ENCODE results near the gene ZCWPW1. TPM values are rescaled to one million over a fixed set of nuclear protein-coding genes. Genes with fewer than 3 reads are reported as not detected.

The ZCWPW1 gene
- total and polyA plus RNA-seq, 12 donors = 3.3 to 7.5 (median 4.2) TPM

GRCh38 chr7:100398239-100398638 is 30.3 kb downstream of the ZCWPW1 start:
- H3K9me3 ChIP-seq = no peaks in the 10 kb centered on the region
- H3K36me3 ChIP-seq = peaks cover 0 to 24% (median 0%) of the 10 kb centered on the region in 9 donors
- DNase-seq (no peak), ATAC-seq (no peak)
- no peak overlapping the region for H3K4me3 ChIP-seq
- H3K27ac ChIP-seq = no peak overlapping the region
- H3K4me1 ChIP-seq = peaks cover 0 to 34% (median 0%) of the 10 kb centered on the region in 9 donors
- H3K27me3 ChIP-seq = no peaks in the 10 kb centered on the region
- TF ChIP-seq CTCF (IDR thresholded peaks at IDR 0.05) = no peak
- 41 to 51% methylated on average over 2 of the region's 2 CpGs for WGBS, 2 donors
- intact Hi-C loops (cut with DNase I) = no loop called here

- H3K27me3 ChIP-seq = no peaks in the 10 kb centered on the region
- no peak overlapping the region for H3K4me3 ChIP-seq
- no peaks in the 10 kb centered on the region for H3K9me3 ChIP-seq
- peaks cover 0 to 42% (median 0%) of the 10 kb centered on the region in 9 donors for H3K4me1 ChIP-seq
- intact Hi-C loops (cut with DNase I) = no loop called here
- no peak for TF ChIP-seq CTCF (IDR thresholded peaks at IDR 0.05)
- WGBS, 2 donors = 56 to 64% methylated on average over 13 of the region's 13 CpGs
- peak overlapping the region in 1 of 10 donors; percentile 72 for H3K27ac ChIP-seq
- DNase-seq (no peak), ATAC-seq (peak in 5 of 8 donors; percentile 11 to 54 (median 26))
- peaks cover 0 to 24% (median 0%) of the 10 kb centered on the region in 9 donors for H3K36me3 ChIP-seq
Observed at GRCh38 chr7:100397315-100398081, 31.0 kb downstream of the ZCWPW1 start.

DNA sequence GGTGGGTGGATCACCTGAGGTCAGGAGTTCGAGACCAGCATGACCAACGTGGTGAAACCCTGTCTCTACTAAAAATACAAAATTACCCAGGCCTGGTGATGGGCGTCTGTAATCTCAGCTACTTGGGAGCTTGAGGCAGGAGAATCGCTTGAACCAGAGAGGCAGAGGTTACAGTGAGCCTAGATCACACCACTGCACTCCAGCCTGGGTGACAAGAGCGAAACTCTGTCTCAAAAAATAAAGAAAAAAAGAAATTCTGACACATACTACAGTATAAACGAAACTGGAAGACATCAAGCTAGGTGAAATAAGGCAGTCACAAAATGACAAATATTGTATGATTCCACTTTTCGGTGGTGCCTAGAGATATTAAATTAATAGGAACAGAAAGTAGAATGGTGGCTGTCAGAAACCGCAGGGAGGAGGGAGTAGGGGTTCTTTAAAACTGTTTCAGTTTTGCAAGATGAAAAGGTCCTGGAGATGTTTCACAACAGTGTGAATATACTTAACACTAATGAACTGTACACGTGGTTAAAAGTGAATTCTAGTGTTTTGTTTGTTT is 32.0 kb downstream of the ZCWPW1 start:
- H3K4me1 ChIP-seq = peaks cover 0 to 44% (median 0%) of the 10 kb centered on the region in 9 donors
- WGBS, 2 donors = 80% methylated on average over 9 of the region's 9 CpGs
- ATAC-seq (peak in 5 of 8 donors; percentile 29 to 57 (median 50)), DNase-seq (no peak)
- TF ChIP-seq CTCF (IDR thresholded peaks at IDR 0.05) = no peak
- H3K27ac ChIP-seq = peak overlapping the region in 1 of 10 donors; percentile 72
- no peaks in the 10 kb centered on the region for H3K9me3 ChIP-seq
- H3K4me3 ChIP-seq = no peak overlapping the region
- no peaks in the 10 kb centered on the region for H3K27me3 ChIP-seq
- intact Hi-C loops (cut with DNase I) = no loop called here
- peaks cover 0 to 18% (median 0%) of the 10 kb centered on the region in 9 donors for H3K36me3 ChIP-seq

DNA sequence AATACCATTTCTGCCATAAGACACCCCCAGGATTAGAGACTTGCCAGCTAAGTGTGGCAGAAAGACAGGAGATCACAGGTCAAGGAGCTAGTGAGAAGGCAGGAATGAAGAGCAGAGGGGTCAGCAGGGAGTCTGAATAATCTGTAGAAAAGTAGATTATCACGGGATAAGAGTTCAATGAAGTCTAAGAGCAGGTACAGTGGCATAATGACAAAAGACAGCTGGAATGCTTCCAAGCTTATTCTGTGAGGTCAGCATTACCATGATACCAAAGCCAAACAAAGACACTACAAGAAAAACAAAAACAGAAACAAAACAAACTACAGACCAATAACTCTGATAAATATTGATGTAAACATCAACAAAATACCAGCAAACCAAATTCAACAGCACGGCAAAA is 34.4 kb downstream of the ZCWPW1 start:
- peak overlapping the region in 1 of 10 donors; percentile 5 for H3K27ac ChIP-seq
- H3K4me3 ChIP-seq = no peak overlapping the region
- no peak for TF ChIP-seq CTCF (IDR thresholded peaks at IDR 0.05)
- DNase-seq (no peak), ATAC-seq (no peak)
- H3K4me1 ChIP-seq = peaks cover 0 to 44% (median 4%) of the 10 kb centered on the region in 9 donors
- peaks cover 0 to 4% (median 0%) of the 10 kb centered on the region in 7 donors for H3K27me3 ChIP-seq
- peaks cover 0 to under 1% (median 0%) of the 10 kb centered on the region in 9 donors for H3K36me3 ChIP-seq
- intact Hi-C loops (cut with DNase I) = no loop called here
- 63 to 83% methylated on average over 2 of the region's 2 CpGs for WGBS, 2 donors
- H3K9me3 ChIP-seq = no peaks in the 10 kb centered on the region
